PC-9 (cell line): Measurements from ENCODE around the gene SYNE1. TPM values are rescaled to one million over a fixed set of nuclear protein-coding genes. Genes with fewer than 3 reads are reported as not detected.

ENCODE experiments used
- BruUV-seq: library from RNA; stranded (reverse); fragments of 400-500 nt; replicated peaks from 2 replicates; lab custom pipeline; 2021; lab: Mats Ljungman, UMichigan
- CTCF ChIA-PET: fragments of 300-600 bp; sonication (Branson Sonifier 250); formaldehyde crosslinking; loops from one replicate; lab custom pipeline; 2022; ENCODE audit warnings: antibody characterized with exemption; lab: Charles Lee
- POLR2A ChIA-PET: fragments of 300-600 bp; sonication (Branson Sonifier 250); formaldehyde crosslinking; loops from one replicate; lab custom pipeline; 2022; ENCODE audit warnings: antibody characterized with exemption; ENCODE audit not compliant: unreplicated experiment; lab: Charles Lee
- DNase-seq, 2 experiments: peaks; one replicate each; pipeline versions ENCODE4 v3.0.0 to v3.0.0-alpha.2; 2015 to 2022; ENCODE audit warnings: mixed read lengths in 1 of 2
- H2AFZ ChIP-seq: fragments of 200-600 bp; sonication (generic); 2 replicates; pipeline ENCODE4 v1.8.1; 2017; ENCODE audit warnings: antibody characterized with exemption
- H3F3A ChIP-seq: fragments of 200-600 bp; sonication (generic); 2 replicates; pipeline ENCODE4 v1.8.1; 2017; ENCODE audit warnings: antibody characterized with exemption, mild to moderate bottlenecking, low read depth; ENCODE audit not compliant: insufficient read depth
- H3K27ac ChIP-seq: fragments of 200-600 bp; sonication (generic); 2 replicates; pipeline ENCODE4 v1.6.1; 2016; ENCODE audit warnings: mixed run types
- H3K27me3 ChIP-seq: fragments of 200-600 bp; sonication (generic); 2 replicates; pipeline ENCODE4 v1.6.1; 2016; ENCODE audit warnings: low read depth, mixed run types; ENCODE audit not compliant: insufficient read depth
- H3K36me3 ChIP-seq: fragments of 200-600 bp; sonication (generic); 2 replicates; pipeline ENCODE4 v1.6.1; 2016; ENCODE audit warnings: low read depth, mixed run types
- H3K4me1 ChIP-seq: fragments of 200-600 bp; sonication (generic); replicated peaks from 2 replicates; pipeline ENCODE4 v1.6.1; 2016; ENCODE audit warnings: mixed run types; ENCODE audit not compliant: insufficient read depth
- H3K4me2 ChIP-seq: fragments of 200-600 bp; sonication (generic); 2 replicates; pipeline ENCODE4 v1.6.1; 2017; ENCODE audit warnings: mixed run types
- H3K4me3 ChIP-seq: fragments of 200-600 bp; sonication (generic); 2 replicates; pipeline ENCODE4 v1.6.1; 2016; ENCODE audit warnings: mixed run types
- H3K79me2 ChIP-seq: fragments of 200-600 bp; sonication (generic); 2 replicates; pipeline ENCODE4 v1.6.1; 2017; ENCODE audit warnings: low read depth, mixed run types
- H3K9me2 ChIP-seq: fragments of 200-600 bp; sonication (generic); 2 replicates; pipeline ENCODE4 v1.8.1; 2017; ENCODE audit warnings: mild to moderate bottlenecking; ENCODE audit not compliant: insufficient read depth
- H3K9me3 ChIP-seq: fragments of 200-600 bp; sonication (generic); 2 replicates; pipeline ENCODE4 v1.8.1; 2016; ENCODE audit warnings: low read depth; ENCODE audit not compliant: insufficient read depth
- H4K20me1 ChIP-seq: fragments of 200-600 bp; sonication (generic); 2 replicates; pipeline ENCODE4 v1.8.1; 2017; ENCODE audit not compliant: insufficient read depth
- EZH2 ChIP-seq: fragments of 200-600 bp; sonication (generic); IDR thresholded peaks from 2 replicates; pipeline ENCODE4 v1.8.0; 2017; ENCODE audit warnings: antibody characterized with exemption, low read depth
- intact Hi-C: fragments of 100-400 bp; cut with micrococcal nuclease; formaldehyde crosslinking; loops from one replicate; pipeline ENCODE4 v1.10.0; 2022; ENCODE audit not compliant: unreplicated experiment
- total RNA-seq: library from RNA; stranded (reverse); gene quantifications from 2 replicates; pipeline ENCODE4 v1.2.3, GENCODE V29; 2021
- TF ChIP-seq, protein P1 (sequence below): fragments of 200-600 bp; sonication (generic); conservative IDR thresholded peaks from 2 replicates; pipeline ENCODE4 v1.6.1; 2017; ENCODE audit warnings: mixed run types, antibody characterized with exemption, mild to moderate bottlenecking, moderate library complexity

Gene SYNE1
- total RNA-seq, 1 experiment from 2014 or later, result 13.4 TPM

- Histone ChIP-seq H2AFZ (no peak overlapping the region), H3K4me3 (no peak overlapping the region), H3K9me3 (no peaks in the 10 kb centered on the region), H3K9me2 (no peaks in the 10 kb centered on the region), H3K36me3 (no peaks in the 10 kb centered on the region), H3K27ac (no peak overlapping the region), H3K79me2 (no peaks in the 10 kb centered on the region), H3K4me1 (no peaks in the 10 kb centered on the region), H3K4me2 (no peak overlapping the region), H3F3A (no peaks in the 10 kb centered on the region), H4K20me1 (no peaks in the 10 kb centered on the region), H3K27me3 (no peaks in the 10 kb centered on the region)
- no TSS peak for BruUV-seq
- intact Hi-C loops, result no loop called here
- DNase-seq, result no peak
- TF ChIP-seq EZH2, result no peak
- TF ChIP-seq, protein P1, sequence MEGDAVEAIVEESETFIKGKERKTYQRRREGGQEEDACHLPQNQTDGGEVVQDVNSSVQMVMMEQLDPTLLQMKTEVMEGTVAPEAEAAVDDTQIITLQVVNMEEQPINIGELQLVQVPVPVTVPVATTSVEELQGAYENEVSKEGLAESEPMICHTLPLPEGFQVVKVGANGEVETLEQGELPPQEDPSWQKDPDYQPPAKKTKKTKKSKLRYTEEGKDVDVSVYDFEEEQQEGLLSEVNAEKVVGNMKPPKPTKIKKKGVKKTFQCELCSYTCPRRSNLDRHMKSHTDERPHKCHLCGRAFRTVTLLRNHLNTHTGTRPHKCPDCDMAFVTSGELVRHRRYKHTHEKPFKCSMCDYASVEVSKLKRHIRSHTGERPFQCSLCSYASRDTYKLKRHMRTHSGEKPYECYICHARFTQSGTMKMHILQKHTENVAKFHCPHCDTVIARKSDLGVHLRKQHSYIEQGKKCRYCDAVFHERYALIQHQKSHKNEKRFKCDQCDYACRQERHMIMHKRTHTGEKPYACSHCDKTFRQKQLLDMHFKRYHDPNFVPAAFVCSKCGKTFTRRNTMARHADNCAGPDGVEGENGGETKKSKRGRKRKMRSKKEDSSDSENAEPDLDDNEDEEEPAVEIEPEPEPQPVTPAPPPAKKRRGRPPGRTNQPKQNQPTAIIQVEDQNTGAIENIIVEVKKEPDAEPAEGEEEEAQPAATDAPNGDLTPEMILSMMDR, result no peak
- ChIA-PET CTCF (no interaction called here), POLR2A (no interaction called here)
These were observed 472.2 kb downstream of the SYNE1 start for GRCh38 chr6:152164957-152165356.

- CTCF ChIA-PET, result no interaction called here
These were observed 475.7 kb downstream of the SYNE1 start for GRCh38 chr6:152161501-152161900.

GRCh38 chr6:152160346-152160745 lies 476.8 kb downstream of the SYNE1 start:
- Histone ChIP-seq H3K9me2 (no peaks in the 10 kb centered on the region), H3K4me3 (no peak overlapping the region), H3K79me2 (no peaks in the 10 kb centered on the region), H3K27me3 (no peaks in the 10 kb centered on the region), H3K36me3 (no peaks in the 10 kb centered on the region), H3K4me1 (no peaks in the 10 kb centered on the region), H3K9me3 (no peaks in the 10 kb centered on the region), H3K4me2 (no peak overlapping the region), H3K27ac (no peak overlapping the region), H2AFZ (no peak overlapping the region), H4K20me1 (no peaks in the 10 kb centered on the region), H3F3A (no peaks in the 10 kb centered on the region)
- TF ChIP-seq EZH2, result no peak
- TF ChIP-seq, protein P1, result no peak
- ChIA-PET CTCF (no interaction called here), POLR2A (no interaction called here)
- DNase-seq, result no peak
- intact Hi-C loops, result no loop called here
- no TSS peak for BruUV-seq

More at GRCh38 chr6:152161501-152161900, 475.7 kb downstream of the SYNE1 start:
- no peaks in the 10 kb centered on the region for H3K36me3 ChIP-seq
- H3K27ac ChIP-seq, result no peak overlapping the region
- TF ChIP-seq EZH2, result no peak
- TF ChIP-seq, protein P1, result no peak
- DNase-seq, result no peak
- H4K20me1 ChIP-seq, result no peaks in the 10 kb centered on the region
- H3K4me3 ChIP-seq, result no peak overlapping the region
- no peaks in the 10 kb centered on the region for H3K79me2 ChIP-seq
- no peaks in the 10 kb centered on the region for H3K9me3 ChIP-seq
- intact Hi-C loops, result no loop called here
- no peaks in the 10 kb centered on the region for H3K9me2 ChIP-seq
- H3K4me2 ChIP-seq, result no peak overlapping the region
- no peaks in the 10 kb centered on the region for H3F3A ChIP-seq
- no TSS peak for BruUV-seq
- H3K27me3 ChIP-seq, result no peaks in the 10 kb centered on the region
- H2AFZ ChIP-seq, result no peak overlapping the region; the same call in 1 of the 2 replicates
- POLR2A ChIA-PET, result no interaction called here
- H3K4me1 ChIP-seq, result no peaks in the 10 kb centered on the region
